HG03025 (cell line): ENCODE results near the gene SNURF.
"Not testable (repeated sequence)": the region's sequence is repeated elsewhere in the genome, so short reads cannot be mapped to it uniquely, and the experiment has no call there.

Experiments
- ATAC-seq: cut with Tn5 transposase; IDR thresholded peaks from one replicate; pipeline ENCODE4 v1.9.1; 2021; ENCODE audit warnings: mild to moderate bottlenecking, moderate library complexity; ENCODE audit not compliant: unreplicated experiment, low FRiP score

SNURF gene

GRCh38 chr15:24954783-24955530 is at the start of gene SNURF, which contains the start of gene SNRPN:
Gene SNURF, plus strand, starts transcription at chr15:24954987. Its CDS starts 62 bp downstream, at chr15:24955049.
Gene SNRPN, plus strand, starts transcription at chr15:24954987. Its CDS starts 19,467 bp downstream, at chr15:24974454.
- ATAC-seq: no peak

- no peak for ATAC-seq
Observed at GRCh38 chr15:24916305-24917009, 38.3 kb upstream of the SNURF start.

- no peak for ATAC-seq
Observed at GRCh38 chr15:24917431-24917830, 37.4 kb upstream of the SNURF start.

GRCh38 chr15:24919446-24919845 is 35.3 kb upstream of the SNURF start:
- ATAC-seq: no peak

- ATAC-seq: not testable (repeated sequence)
Observed at GRCh38 chr15:24922781-24923180, 32.0 kb upstream of the SNURF start.

- ATAC-seq: no peak
Observed at GRCh38 chr15:24924153-24924552, 30.6 kb upstream of the SNURF start.

- no peak for ATAC-seq
Observed at GRCh38 chr15:24924621-24925020, 30.2 kb upstream of the SNURF start.

GRCh38 chr15:24931874-24932732 is 22.7 kb upstream of the SNURF start:
- ATAC-seq: not testable (repeated sequence)

GRCh38 chr15:24933716-24934115 is 21.1 kb upstream of the SNURF start:
- no peak for ATAC-seq

GRCh38 chr15:24938224-24938623 is 16.6 kb upstream of the SNURF start:
- not testable (repeated sequence) for ATAC-seq

GRCh38 chr15:24940236-24940635 is 14.6 kb upstream of the SNURF start:
- no peak for ATAC-seq

- ATAC-seq: no peak
Observed at GRCh38 chr15:24943361-24943760, 11.4 kb upstream of the SNURF start.

GRCh38 chr15:24944954-24945353 is 9.8 kb upstream of the SNURF start:
- ATAC-seq: no peak

- ATAC-seq: no peak
Observed at GRCh38 chr15:24945711-24946110, 9.1 kb upstream of the SNURF start.

GRCh38 chr15:24948495-24948894 is 6.3 kb upstream of the SNURF start:
- no peak for ATAC-seq

GRCh38 chr15:24955531-24955921 is 739 bp downstream of the SNURF start:
- no peak for ATAC-seq

- peak; percentile 66 for ATAC-seq
Observed at GRCh38 chr15:24956111-24956838, 1.5 kb downstream of the SNURF start.

GRCh38 chr15:24957691-24958090 is 2.9 kb downstream of the SNURF start:
- ATAC-seq: no peak

GRCh38 chr15:24961967-24962366 is 7.2 kb downstream of the SNURF start:
- no peak for ATAC-seq

- ATAC-seq: no peak
Observed at GRCh38 chr15:24962880-24963279, 8.1 kb downstream of the SNURF start.
